Left renal pelvis (tissue), 4 donors: ENCODE results near the gene ADK. TPM values are rescaled to one million over a fixed set of nuclear protein-coding genes. Genes with fewer than 3 reads are reported as not detected.
A peak's percentile ranks its signal among the peaks of the same experiment; 100 is the strongest.

ENCODE experiments used
- DNase-seq, 4 donors: peaks; one replicate each; pipeline ENCODE4 v3.0.0-alpha.2; 2013; ENCODE audit warnings: low read depth in 4 of 4, low spot score in 3 of 4
- polyA plus RNA-seq, 4 donors: library from polyadenylated mRNA; unstranded; fragments of 120-200 nt; gene quantifications; one replicate each; pipeline ENCODE4 v1.2.1, GENCODE V29; 2013; ENCODE audit not compliant: insufficient read length in 4 of 4

ADK gene
- polyA plus RNA-seq, 4 donors, result 21.9 to 38.2 (median 30.0) TPM

- peak in 1 of 4 donors; percentile 39 for DNase-seq
Observed at GRCh38 chr10:74585231-74586087, 434.4 kb downstream of the ADK start.

- no peak for DNase-seq
Observed at GRCh38 chr10:74586088-74586585, 435.1 kb downstream of the ADK start.

GRCh38 chr10:74587109-74587854 lies 436.3 kb downstream of the ADK start:
- no peak for DNase-seq

GRCh38 chr10:74589226-74589673 lies 438.2 kb downstream of the ADK start:
- peak in 2 of 4 donors; percentile 46 to 72 for DNase-seq

- no peak for DNase-seq
Observed at GRCh38 chr10:74589851-74590250, 438.8 kb downstream of the ADK start.

GRCh38 chr10:74593470-74593869 lies 442.4 kb downstream of the ADK start:
- peak in 1 of 4 donors; percentile 32 for DNase-seq

GRCh38 chr10:74596713-74597112 lies 445.7 kb downstream of the ADK start:
- no peak for DNase-seq

- no peak for DNase-seq
Observed at GRCh38 chr10:74598891-74599566, 448.0 kb downstream of the ADK start.

- no peak for DNase-seq
Observed at GRCh38 chr10:74599672-74600071, 448.7 kb downstream of the ADK start.

GRCh38 chr10:74600170-74600569 lies 449.1 kb downstream of the ADK start:
- no peak for DNase-seq

GRCh38 chr10:74602576-74602975 lies 451.6 kb downstream of the ADK start:
- DNase-seq, result no peak

- no peak for DNase-seq
Observed at GRCh38 chr10:74610299-74610698, 459.3 kb downstream of the ADK start.

- no peak for DNase-seq
Observed at GRCh38 chr10:74612195-74612594, 461.2 kb downstream of the ADK start.

GRCh38 chr10:74620626-74621025 lies 469.6 kb downstream of the ADK start:
- DNase-seq, result no peak

- no peak for DNase-seq
Observed at GRCh38 chr10:74623786-74624185, 472.8 kb downstream of the ADK start.

GRCh38 chr10:74624501-74624900 lies 473.5 kb downstream of the ADK start:
- DNase-seq, result no peak

GRCh38 chr10:74628136-74628535 lies 477.1 kb downstream of the ADK start:
- no peak for DNase-seq

- no peak for DNase-seq
Observed at GRCh38 chr10:74634995-74635536, 484.0 kb downstream of the ADK start.

- no peak for DNase-seq
Observed at GRCh38 chr10:74635655-74636054, 484.6 kb downstream of the ADK start.

- no peak for DNase-seq
Observed at GRCh38 chr10:74637685-74638084, 486.7 kb downstream of the ADK start.
